Measurements from ENCODE around the gene ADCY1. TPM values are rescaled to one million over a fixed set of nuclear protein-coding genes. Genes with fewer than 3 reads are reported as not detected.

ADCY1 gene
- total RNA-seq, 4 donors from 2014 or later, result 0.49 to 1.2 (median 0.72) TPM

DNA sequence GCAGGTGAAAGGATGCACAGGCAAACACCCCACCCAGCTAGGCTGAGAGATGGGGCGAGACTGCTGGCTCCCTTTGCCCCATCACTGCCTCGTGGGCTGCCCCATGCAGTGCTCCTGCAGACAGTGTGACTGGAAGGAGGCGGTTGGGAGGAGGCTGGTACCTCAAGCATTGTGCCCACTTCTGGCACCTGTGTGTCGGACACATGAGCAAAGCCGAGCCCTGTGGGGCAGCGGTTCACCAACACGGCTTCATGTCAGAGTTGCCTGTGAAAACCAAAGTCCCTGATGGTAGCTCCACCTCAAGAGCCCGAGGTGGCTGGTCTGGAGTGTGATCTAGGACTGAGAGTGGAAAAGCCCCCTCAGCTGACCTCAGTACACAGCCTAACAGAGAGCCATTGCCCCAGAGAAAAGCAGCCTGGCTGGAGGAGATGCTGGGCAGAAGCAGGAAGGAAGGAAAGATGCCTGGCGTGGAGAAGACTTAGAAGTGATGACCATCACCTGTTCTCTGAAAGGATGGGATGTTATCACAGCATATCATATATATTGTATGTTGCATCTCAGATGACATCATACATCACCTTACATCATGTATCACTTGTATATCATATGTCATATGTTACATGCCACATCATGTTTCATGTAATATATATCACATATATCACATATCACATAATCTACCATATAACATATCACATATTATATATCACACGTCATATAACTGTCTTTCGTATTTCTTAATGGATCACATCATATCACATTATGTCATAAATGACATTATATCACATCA, 75.6 kb downstream of the ADCY1 start:
- no peak overlapping the region for H3K4me3 ChIP-seq
- no peaks in the 10 kb centered on the region for H3K4me1 ChIP-seq
- no peak for ATAC-seq
- TF ChIP-seq CTCF (IDR thresholded peaks at IDR 0.05) (no peak), POLR2AphosphoS5 (IDR thresholded peaks at IDR 0.05) (no peak), EP300 (IDR thresholded peaks at IDR 0.05) (no peak), POLR2A (IDR thresholded peaks at IDR 0.05) (no peak)
- WGBS, 2 donors (ENCODE audit: low coverage in 1 of 2), result 75 to 98% methylated on average over 3 to 5 of the region's 11 CpGs
- peaks cover 0 to 14% of the 10 kb centered on the region in 2 donors for H3K36me3 ChIP-seq
- H3K27me3 ChIP-seq, result no peaks in the 10 kb centered on the region
- H3K9me3 ChIP-seq, result no peaks in the 10 kb centered on the region
- H3K27ac ChIP-seq, result no peak overlapping the region

DNA sequence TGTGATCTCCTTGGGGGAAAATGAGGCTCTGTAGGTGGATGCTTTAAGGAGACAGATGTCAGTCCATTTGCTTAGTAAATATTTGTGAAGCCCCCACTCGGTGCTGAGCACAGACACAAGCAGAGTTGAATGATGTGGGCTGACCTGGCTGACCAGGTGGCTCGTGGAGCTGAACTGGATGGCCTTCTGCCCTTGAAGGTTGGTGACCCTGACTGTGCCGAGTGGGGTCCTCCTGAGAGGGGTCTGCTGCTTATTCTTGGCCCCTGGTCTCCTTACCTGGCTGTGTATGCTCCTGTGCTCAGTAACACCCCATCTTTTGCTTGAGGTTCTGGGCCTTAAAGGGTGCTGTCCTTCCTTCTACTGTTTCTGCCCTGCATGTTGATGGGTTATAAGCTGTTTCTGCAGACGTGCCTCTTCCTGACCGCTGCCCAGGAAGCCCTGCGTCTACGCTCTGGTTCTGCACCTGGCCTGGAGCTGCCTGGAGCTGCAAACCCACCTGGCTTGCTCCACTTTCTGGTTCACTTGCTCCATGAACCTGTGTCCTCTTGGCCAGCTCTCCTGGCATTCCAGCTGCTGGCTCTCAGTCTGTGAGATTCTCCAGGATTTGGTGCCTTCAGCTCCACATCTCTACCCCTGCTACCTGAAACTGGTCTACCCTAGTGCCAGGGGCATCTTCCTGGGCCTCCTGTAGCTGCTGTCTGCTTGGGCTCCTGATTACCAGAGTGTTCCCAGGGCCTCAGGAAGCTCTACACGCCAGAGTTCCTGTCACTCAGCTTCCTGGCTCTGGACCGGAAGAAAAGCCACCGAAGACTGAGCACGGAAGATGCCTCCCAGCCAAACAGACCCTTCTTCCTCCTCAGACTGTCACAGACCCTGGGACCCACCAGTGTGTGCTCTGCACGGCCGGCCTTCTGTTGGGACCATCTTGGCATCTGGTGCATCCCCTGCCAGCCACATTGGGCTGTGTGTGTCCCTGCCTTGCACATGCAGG, 76.5 kb downstream of the ADCY1 start:
- WGBS, 2 donors (ENCODE audit: low coverage in 1 of 2), result 20 to 68% methylated on average over 1 to 6 of the region's 13 CpGs
- Histone ChIP-seq H3K4me1 (no peaks in the 10 kb centered on the region), H3K27me3 (no peaks in the 10 kb centered on the region), H3K27ac (no peak overlapping the region), H3K9me3 (no peaks in the 10 kb centered on the region), H3K36me3 (peaks cover 0 to 14% of the 10 kb centered on the region in 2 donors), H3K4me3 (no peak overlapping the region)
- ATAC-seq, result no peak
- TF ChIP-seq POLR2AphosphoS5 (IDR thresholded peaks at IDR 0.05) (no peak), POLR2A (IDR thresholded peaks at IDR 0.05) (no peak), EP300 (IDR thresholded peaks at IDR 0.05) (no peak), CTCF (IDR thresholded peaks at IDR 0.05) (no peak)

DNA sequence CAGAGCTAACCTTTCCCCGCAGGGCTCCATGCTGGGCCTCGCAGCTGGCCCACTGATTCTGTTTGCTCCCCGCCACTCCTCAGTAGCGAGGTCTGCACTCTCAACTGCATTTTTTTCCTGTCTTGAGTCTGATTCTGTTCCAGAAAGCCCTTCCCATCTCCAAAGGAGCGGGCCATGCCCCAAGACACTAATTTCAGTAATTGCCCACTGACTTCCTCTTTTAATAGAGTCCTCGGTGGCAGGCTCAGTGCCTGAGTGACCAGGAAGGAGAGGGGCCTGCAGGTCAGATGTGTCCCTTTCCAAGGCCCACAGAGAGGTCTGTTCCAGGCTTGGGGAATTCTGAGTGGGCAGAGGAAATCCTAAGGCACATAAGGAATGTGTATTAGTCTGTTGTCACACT, 77.4 kb downstream of the ADCY1 start:
- no peaks in the 10 kb centered on the region for H3K27me3 ChIP-seq
- TF ChIP-seq CTCF (IDR thresholded peaks at IDR 0.05) (no peak), POLR2AphosphoS5 (IDR thresholded peaks at IDR 0.05) (no peak), POLR2A (IDR thresholded peaks at IDR 0.05) (no peak), EP300 (IDR thresholded peaks at IDR 0.05) (no peak)
- H3K9me3 ChIP-seq, result no peaks in the 10 kb centered on the region
- no peaks in the 10 kb centered on the region for H3K4me1 ChIP-seq
- H3K36me3 ChIP-seq, result peaks cover 0 to 14% of the 10 kb centered on the region in 2 donors
- no peak for ATAC-seq
- no peak overlapping the region for H3K27ac ChIP-seq
- 85 to 100% methylated on average over 1 to 4 of the region's 6 CpGs for whole genome bisulfite sequencing, 2 donors (ENCODE audit: low coverage in 1 of 2)
- no peak overlapping the region for H3K4me3 ChIP-seq

DNA sequence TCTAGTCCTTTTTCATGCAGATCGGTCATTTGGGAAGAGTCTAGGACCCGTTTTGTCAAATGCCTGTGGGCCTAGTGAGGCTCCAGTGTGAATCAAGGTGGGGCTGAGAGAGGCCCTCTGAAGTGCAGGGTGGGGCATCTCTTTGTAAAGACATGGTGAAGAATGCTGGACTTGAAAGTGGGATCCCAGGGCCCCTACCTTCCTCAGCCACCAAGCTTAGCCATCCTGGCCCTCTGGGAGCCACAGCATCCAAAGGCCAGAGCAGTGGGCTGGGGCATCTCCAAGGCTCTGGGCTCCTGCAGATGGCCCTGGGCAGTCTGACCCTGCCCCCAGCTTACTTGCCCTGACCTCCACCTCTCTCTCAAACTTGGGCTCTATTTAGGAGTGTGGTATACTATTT, 78.5 kb downstream of the ADCY1 start:
- no peak overlapping the region for H3K4me3 ChIP-seq
- no peaks in the 10 kb centered on the region for H3K9me3 ChIP-seq
- 83% methylated on average over 2 of the region's 2 CpGs; no CpG with 5 or more reads in 1 of the 2 donors for WGBS, 2 donors (ENCODE audit: low coverage in 1 of 2)
- H3K36me3 ChIP-seq, result peaks cover 0 to 14% of the 10 kb centered on the region in 2 donors
- no peaks in the 10 kb centered on the region for H3K4me1 ChIP-seq
- TF ChIP-seq POLR2AphosphoS5 (IDR thresholded peaks at IDR 0.05), result no peak
- ATAC-seq, result no peak
- no peak overlapping the region for H3K27ac ChIP-seq
- no peaks in the 10 kb centered on the region for H3K27me3 ChIP-seq

DNA sequence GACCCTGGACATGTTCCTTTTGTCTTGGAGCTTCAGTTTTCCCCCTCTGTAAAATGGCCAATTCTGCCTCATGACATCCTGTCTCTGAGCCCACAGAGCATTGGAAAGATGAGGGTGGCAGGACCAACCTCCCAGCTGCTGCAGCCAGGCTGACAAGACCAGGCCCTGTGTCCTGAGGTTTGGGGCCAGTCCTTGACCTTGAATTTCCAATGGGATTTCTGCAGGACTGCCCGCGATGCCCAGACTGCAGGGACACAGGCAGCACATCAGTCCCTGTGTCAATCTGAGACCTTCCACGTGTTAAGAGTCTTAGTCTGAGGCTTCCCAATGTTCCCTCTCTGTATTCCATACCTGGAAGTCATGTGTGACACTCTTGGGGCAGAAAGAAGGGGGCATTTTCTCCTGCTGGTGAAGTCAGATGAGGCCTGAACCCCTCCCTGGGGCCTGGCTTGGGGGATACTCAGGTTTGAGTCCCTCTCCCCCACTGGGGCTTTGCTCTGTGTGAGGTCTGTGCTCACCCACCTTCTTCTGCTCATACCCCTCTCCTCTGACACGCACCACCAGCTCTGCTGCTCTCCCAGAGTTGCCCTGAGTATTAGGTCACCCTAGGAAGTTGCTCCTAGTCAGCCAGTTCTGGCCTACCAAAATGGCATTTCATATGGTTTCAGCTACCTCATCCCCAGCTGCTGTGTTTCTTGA, 79.2 kb downstream of the ADCY1 start:
- 50 to 100% methylated on average over 1 to 2 of the region's 4 CpGs for WGBS, 2 donors (ENCODE audit: low coverage in 1 of 2)

More for the DNA sequence above, 79.2 kb downstream of the ADCY1 start:
- no peak for TF ChIP-seq POLR2AphosphoS5 (IDR thresholded peaks at IDR 0.05)
- TF ChIP-seq POLR2A (IDR thresholded peaks at IDR 0.05), result no peak
- no peak overlapping the region for H3K4me3 ChIP-seq
- peaks cover 0 to 14% of the 10 kb centered on the region in 2 donors for H3K36me3 ChIP-seq
- ATAC-seq, result no peak
- H3K27ac ChIP-seq, result no peak overlapping the region
- H3K27me3 ChIP-seq, result no peaks in the 10 kb centered on the region
- no peaks in the 10 kb centered on the region for H3K4me1 ChIP-seq
- H3K9me3 ChIP-seq, result no peaks in the 10 kb centered on the region
